Activated T-cell treated with anti-CD3 and anti-CD28 coated beads, Interleukin-2, amount 50 U/mL, for 48 hours (primary cell): ENCODE data around the gene TIAL1.
"Not testable (repeated sequence)": the region's sequence is repeated elsewhere in the genome, so short reads cannot be mapped to it uniquely, and the experiment has no call there.

ENCODE experiments used
- DNase-seq, 2 experiments: peaks; one replicate each; pipeline ENCODE4 v3.0.0-alpha.2; 2020

Gene TIAL1

GRCh38 chr10:119545310-119545709 is 51.5 kb downstream of the TIAL1 start:
- no peak for DNase-seq

GRCh38 chr10:119543814-119544642 is 52.7 kb downstream of the TIAL1 start:
- DNase-seq: no peak

GRCh38 chr10:119542988-119543813 is 53.6 kb downstream of the TIAL1 start:
- DNase-seq: peak; percentile 77 to 78

GRCh38 chr10:119542357-119542987 is 54.3 kb downstream of the TIAL1 start, which contains the start of gene RGS10:
RGS10 (minus strand) TSS chr10:119542719; CDS start chr10:119542638, 81 bp downstream.
- DNase-seq: peak; percentile 87 to 91

- peak; percentile 77 to 79 for DNase-seq
These were observed 55.1 kb downstream of the TIAL1 start for GRCh38 chr10:119541459-119542356.

GRCh38 chr10:119541046-119541445 is 55.7 kb downstream of the TIAL1 start:
- DNase-seq: peak in 1 of 2 experiments; percentile 56

GRCh38 chr10:119540038-119540437 is 56.7 kb downstream of the TIAL1 start:
- DNase-seq: no peak

GRCh38 chr10:119539359-119539825 is 57.4 kb downstream of the TIAL1 start:
- DNase-seq: peak; percentile 57 to 62

GRCh38 chr10:119538632-119539358 is 58.0 kb downstream of the TIAL1 start:
- peak; percentile 71 to 73 for DNase-seq

GRCh38 chr10:119537953-119538630 is 58.7 kb downstream of the TIAL1 start:
- DNase-seq: no peak

GRCh38 chr10:119536508-119537025 is 60.2 kb downstream of the TIAL1 start:
- DNase-seq: no peak

- DNase-seq: no peak
These were observed 60.8 kb downstream of the TIAL1 start for GRCh38 chr10:119535837-119536507.

- DNase-seq: no peak
These were observed 61.5 kb downstream of the TIAL1 start for GRCh38 chr10:119535305-119535704.

GRCh38 chr10:119533473-119533872 is 63.3 kb downstream of the TIAL1 start:
- no peak for DNase-seq

- not testable (repeated sequence) for DNase-seq
These were observed 64.0 kb downstream of the TIAL1 start for GRCh38 chr10:119532791-119533190.

- DNase-seq: not testable (repeated sequence)
These were observed 64.5 kb downstream of the TIAL1 start for GRCh38 chr10:119532251-119532650.

- DNase-seq: no peak
These were observed 65.7 kb downstream of the TIAL1 start for GRCh38 chr10:119531067-119531466.

- DNase-seq: peak in 1 of 2 experiments; percentile 15
These were observed 68.0 kb downstream of the TIAL1 start for GRCh38 chr10:119528663-119529237.
